Measurements from ENCODE around the gene VPS13D.

DNA sequence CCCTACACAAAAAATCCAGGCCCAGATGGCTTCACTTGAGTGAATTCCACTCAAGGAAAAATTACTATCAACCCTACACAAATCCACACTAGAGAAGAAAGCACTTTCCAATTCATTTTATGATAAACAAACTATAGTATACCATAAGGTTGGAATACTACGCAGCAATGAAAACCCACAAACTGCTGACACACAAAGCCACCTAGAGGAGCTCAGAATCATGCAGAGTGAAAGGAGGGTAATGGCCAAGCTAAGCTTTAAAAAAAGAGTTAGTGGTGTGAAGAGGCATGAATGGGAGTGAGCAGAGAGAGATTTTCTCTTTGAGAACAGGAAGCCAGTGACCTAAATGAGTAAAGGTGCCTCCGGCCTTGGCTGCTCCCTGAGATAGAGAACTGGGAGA, 294.4 kb downstream of the VPS13D start:
- TF ChIP-seq, protein P1, sequence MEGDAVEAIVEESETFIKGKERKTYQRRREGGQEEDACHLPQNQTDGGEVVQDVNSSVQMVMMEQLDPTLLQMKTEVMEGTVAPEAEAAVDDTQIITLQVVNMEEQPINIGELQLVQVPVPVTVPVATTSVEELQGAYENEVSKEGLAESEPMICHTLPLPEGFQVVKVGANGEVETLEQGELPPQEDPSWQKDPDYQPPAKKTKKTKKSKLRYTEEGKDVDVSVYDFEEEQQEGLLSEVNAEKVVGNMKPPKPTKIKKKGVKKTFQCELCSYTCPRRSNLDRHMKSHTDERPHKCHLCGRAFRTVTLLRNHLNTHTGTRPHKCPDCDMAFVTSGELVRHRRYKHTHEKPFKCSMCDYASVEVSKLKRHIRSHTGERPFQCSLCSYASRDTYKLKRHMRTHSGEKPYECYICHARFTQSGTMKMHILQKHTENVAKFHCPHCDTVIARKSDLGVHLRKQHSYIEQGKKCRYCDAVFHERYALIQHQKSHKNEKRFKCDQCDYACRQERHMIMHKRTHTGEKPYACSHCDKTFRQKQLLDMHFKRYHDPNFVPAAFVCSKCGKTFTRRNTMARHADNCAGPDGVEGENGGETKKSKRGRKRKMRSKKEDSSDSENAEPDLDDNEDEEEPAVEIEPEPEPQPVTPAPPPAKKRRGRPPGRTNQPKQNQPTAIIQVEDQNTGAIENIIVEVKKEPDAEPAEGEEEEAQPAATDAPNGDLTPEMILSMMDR (IDR thresholded peaks at IDR 0.05 in 8 of 11, conservative IDR thresholded peaks at IDR 0.05 in 3 of 11), result no peak
- TF ChIP-seq POLR2A (IDR thresholded peaks at IDR 0.05) (no peak), POLR2AphosphoS5 (IDR thresholded peaks at IDR 0.05) (no peak)
